ENCODE measurements around the gene CBARP. TPM values are rescaled to one million over a fixed set of nuclear protein-coding genes. Genes with fewer than 3 reads are reported as not detected.

The CBARP gene
- total and polyA plus RNA-seq, 2 of the 13 experiments (the other 11 are each of a cell fraction or from before 2014, with no cell fraction given) = 1.2 to 1.4 TPM

- TF ChIP-seq USF2 (IDR thresholded peaks at IDR 0.05; ENCODE audit: low read depth, low read length) (no peak), USF2 (CRISPR knock-in tag; IDR thresholded peaks at IDR 0.05; ENCODE audit: borderline replicate concordance) (no peak), TARDBP (CRISPR knock-in tag; IDR thresholded peaks at IDR 0.05) (peak; percentile 39; the same call in 1 of the 2 replicates), ISX (CRISPR knock-in tag; conservative IDR thresholded peaks at IDR 0.05) (0 out of 2 replicates have a peak, but pooled peaks have one; percentile 13), ZNF720 (CRISPR knock-in tag; IDR thresholded peaks at IDR 0.05) (no peak), DZIP1 (CRISPR knock-in tag; IDR thresholded peaks at IDR 0.05) (no peak), ZNF564 (CRISPR knock-in tag; IDR thresholded peaks at IDR 0.05) (peak; percentile 89; the same call in 1 of the 2 replicates), TEAD3 (CRISPR knock-in tag; optimal IDR thresholded peaks at IDR 0.05; ENCODE audit: borderline replicate concordance) (peak; percentile 4), BORCS8-MEF2B (CRISPR knock-in tag; IDR thresholded peaks at IDR 0.05) (peak; percentile 51; the same call in 1 of the 2 replicates), NFKBIZ (CRISPR knock-in tag; IDR thresholded peaks at IDR 0.05) (peak; percentile 81; the same call in 1 of the 2 replicates), ZUFSP (CRISPR knock-in tag; IDR thresholded peaks at IDR 0.05; ENCODE audit: borderline replicate concordance) (no peak), ZNF512B (CRISPR knock-in tag; IDR thresholded peaks at IDR 0.05; ENCODE audit: borderline replicate concordance) (no peak), ZNF317 (CRISPR knock-in tag; IDR thresholded peaks at IDR 0.05) (peak; percentile 48; the same call in 1 of the 2 replicates), RFX3 (CRISPR knock-in tag; IDR thresholded peaks at IDR 0.05) (no peak), ZNF615 (CRISPR knock-in tag; IDR thresholded peaks at IDR 0.05; ENCODE audit: borderline replicate concordance) (no peak), NR0B2 (CRISPR knock-in tag; IDR thresholded peaks at IDR 0.05) (no peak; the same call in none of the 2 replicates), YEATS2 (CRISPR knock-in tag; IDR thresholded peaks at IDR 0.05; ENCODE audit: borderline replicate concordance) (no peak; the same call in 1 of the 2 replicates)
These were observed 10.5 kb upstream of the CBARP start, which contains the start of gene MIDN (continued) for GRCh38 chr19:1248139-1248785.
